B cell (primary cell): ENCODE measurements around the gene CFAP20.

Source experiments
- CTCF ChIP-seq: fragments of 200-600 bp; IDR thresholded peaks from one replicate; pipeline ENCODE4 v1.8.0; 2022; ENCODE audit warnings: antibody characterized with exemption, mild to moderate bottlenecking
- EZH2 ChIP-seq: IDR thresholded peaks from 2 replicates; pipeline ENCODE4 v1.6.1; 2012; ENCODE audit warnings: borderline replicate concordance, low read depth, mild to moderate bottlenecking, moderate library complexity, low read length; ENCODE audit not compliant: insufficient read depth, poor library complexity, severe bottlenecking

GRCh38 chr16:58129097-58129936 lies at the start of gene CFAP20:
- TF ChIP-seq CTCF, result no peak
- no peak for TF ChIP-seq EZH2
